Transverse colon (tissue), 4 donors: Measurements from ENCODE around the gene ZNF521.

Experiments used
- CTCF ChIP-seq, 5 experiments: fragments of 200-600 bp in 3 of 5; fragments of 450-650 bp in 2 of 5; sonication (generic) in 3 of 5; IDR thresholded peaks; 1 replicate in 2 of 5; 2 replicates in 3 of 5; pipeline ENCODE4 v1.5.1; 2016 to 2017; ENCODE audit warnings: antibody characterized with exemption in 5 of 5, inconsistent platforms in 3 of 5, mild to moderate bottlenecking in 2 of 5, moderate library complexity in 1 of 5
- EP300 ChIP-seq: sonication (generic); formaldehyde crosslinking; IDR thresholded peaks from one replicate; pipeline ENCODE4 v1.6.1; 2017; ENCODE audit warnings: antibody characterized with exemption, low read depth
- POLR2A ChIP-seq: fragments of 450-650 bp; IDR thresholded peaks from one replicate; pipeline ENCODE4 v1.6.1; 2016; ENCODE audit warnings: antibody characterized with exemption, mild to moderate bottlenecking, moderate library complexity
- POLR2AphosphoS5 ChIP-seq, 3 donors: sonication (generic); formaldehyde crosslinking; IDR thresholded peaks; one replicate each; pipeline ENCODE4 v1.6.1; 2016; ENCODE audit warnings: antibody characterized with exemption in 3 of 3

GRCh38 chr18:25335676-25336075 is 16.3 kb downstream of the ZNF521 start:
- TF ChIP-seq CTCF (IDR thresholded peaks at IDR 0.05): no peak
- no peak for TF ChIP-seq POLR2A
- TF ChIP-seq POLR2AphosphoS5 (IDR thresholded peaks at IDR 0.05): no peak
- TF ChIP-seq EP300: no peak
